ENCODE results near the gene GRM7.

DNA sequence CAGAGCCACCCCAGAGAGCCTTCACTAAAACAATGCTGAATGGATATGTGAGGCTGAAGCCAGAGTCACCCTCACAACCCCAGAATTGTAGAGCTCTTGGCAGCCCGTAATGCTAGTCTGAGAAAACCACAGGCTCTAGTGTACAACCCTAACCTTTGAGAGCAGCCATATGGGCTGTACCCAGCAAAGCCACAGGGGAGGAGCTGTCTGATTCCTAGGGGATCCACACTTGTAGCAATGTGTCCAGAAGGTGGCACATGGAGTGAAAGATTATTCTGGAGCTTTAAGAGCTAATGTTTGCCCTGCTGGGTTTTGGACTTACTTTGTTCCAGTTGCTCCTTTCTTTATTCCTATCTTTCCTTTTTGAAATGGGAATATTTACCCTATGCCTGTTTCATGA, 626.8 kb downstream of the GRM7 start:
- TF ChIP-seq, protein P1, sequence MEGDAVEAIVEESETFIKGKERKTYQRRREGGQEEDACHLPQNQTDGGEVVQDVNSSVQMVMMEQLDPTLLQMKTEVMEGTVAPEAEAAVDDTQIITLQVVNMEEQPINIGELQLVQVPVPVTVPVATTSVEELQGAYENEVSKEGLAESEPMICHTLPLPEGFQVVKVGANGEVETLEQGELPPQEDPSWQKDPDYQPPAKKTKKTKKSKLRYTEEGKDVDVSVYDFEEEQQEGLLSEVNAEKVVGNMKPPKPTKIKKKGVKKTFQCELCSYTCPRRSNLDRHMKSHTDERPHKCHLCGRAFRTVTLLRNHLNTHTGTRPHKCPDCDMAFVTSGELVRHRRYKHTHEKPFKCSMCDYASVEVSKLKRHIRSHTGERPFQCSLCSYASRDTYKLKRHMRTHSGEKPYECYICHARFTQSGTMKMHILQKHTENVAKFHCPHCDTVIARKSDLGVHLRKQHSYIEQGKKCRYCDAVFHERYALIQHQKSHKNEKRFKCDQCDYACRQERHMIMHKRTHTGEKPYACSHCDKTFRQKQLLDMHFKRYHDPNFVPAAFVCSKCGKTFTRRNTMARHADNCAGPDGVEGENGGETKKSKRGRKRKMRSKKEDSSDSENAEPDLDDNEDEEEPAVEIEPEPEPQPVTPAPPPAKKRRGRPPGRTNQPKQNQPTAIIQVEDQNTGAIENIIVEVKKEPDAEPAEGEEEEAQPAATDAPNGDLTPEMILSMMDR (IDR thresholded peaks at IDR 0.05) = no peak
- TF ChIP-seq POLR2A (IDR thresholded peaks at IDR 0.05; ENCODE audit: low read depth) (no peak), POLR2AphosphoS5 (IDR thresholded peaks at IDR 0.05) (no peak), EP300 (IDR thresholded peaks at IDR 0.05) (no peak)

Data from esophagus muscularis mucosa (tissue), 4 donors.